AML-193 (cell line): Measurements from ENCODE around the gene KCNK1.

Experiments used
- DNase-seq, 2 experiments: peaks; one replicate each; lab custom pipeline; 2025; lab: John Stamatoyannopoulos, UW

The KCNK1 gene

DNA sequence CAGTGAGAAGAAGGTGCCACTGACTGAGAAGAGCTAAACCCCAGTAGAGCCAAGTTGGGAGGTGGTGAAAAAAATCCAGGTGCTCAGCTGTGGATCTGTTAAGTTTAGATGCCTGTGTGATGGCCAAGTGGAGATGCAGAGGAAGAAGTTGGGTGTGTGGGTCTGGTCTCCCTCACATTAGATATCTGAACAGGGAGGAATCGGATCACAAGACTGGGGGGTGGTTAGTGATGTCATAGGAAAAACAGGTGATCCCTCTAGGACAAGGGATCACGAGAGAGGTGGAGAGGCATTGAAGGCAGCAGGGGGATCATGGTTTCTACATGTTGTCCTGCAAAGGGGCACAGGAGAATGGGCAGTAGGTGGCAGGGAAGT, 22.6 kb downstream of the KCNK1 start:
- DNase-seq, result no peak

DNA sequence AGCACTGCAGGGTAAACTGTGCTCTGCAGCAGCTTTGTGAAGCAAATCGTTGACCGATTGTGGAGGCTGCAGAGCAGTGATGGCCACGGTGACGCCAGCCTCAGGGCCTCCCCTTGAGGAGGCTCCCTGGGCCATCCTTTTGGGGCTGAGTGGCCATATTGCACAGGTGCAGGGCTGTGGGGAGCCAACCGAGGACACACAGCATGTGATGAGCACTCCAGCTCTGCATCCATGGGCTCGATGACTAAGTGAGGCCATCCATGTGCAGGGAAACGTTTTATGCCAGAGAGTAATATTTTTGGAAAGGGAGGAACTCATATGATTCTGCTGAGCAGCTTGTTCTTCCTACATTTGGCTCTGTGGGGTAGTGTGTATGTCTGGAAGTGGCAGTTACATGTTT, 24.6 kb downstream of the KCNK1 start:
- no peak for DNase-seq

DNA sequence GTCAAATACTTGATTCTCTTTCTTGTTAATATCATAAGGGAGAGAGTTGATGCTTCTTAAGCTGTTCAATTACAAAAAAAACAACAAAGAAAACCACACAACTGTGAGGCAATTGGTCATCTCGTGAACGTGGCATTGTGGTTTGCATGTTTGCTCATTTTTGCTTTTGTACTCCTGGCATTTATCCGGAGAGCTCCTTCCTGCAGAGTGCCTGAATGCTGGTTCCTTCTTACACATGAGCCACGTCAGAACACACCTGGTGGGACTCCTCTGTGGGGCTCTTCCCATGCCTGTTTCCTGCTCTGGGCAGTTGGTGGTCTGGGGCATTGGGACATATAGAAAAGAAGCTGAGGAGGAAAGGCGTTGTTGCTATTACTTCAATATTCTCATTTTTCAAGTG, 25.7 kb downstream of the KCNK1 start:
- DNase-seq, result no peak

DNA sequence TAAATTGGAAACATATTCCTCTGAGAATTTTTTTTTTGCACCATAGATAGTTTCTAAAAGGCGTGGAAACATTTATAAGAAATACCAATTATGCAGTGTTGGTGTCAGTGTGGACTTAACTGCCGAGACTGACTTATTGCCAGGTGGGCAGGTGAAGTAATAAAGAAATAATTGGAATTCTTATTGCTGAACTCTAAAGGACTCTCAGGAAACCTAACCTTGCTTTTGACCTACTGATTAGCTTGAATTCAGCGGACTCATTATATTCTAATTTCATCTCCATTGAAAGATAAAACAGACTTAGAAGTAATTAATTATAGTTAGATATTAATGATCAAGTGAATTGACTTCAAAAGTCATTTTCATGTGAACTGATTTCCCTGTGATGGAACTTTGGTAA, 26.3 kb downstream of the KCNK1 start:
- no peak for DNase-seq

DNA sequence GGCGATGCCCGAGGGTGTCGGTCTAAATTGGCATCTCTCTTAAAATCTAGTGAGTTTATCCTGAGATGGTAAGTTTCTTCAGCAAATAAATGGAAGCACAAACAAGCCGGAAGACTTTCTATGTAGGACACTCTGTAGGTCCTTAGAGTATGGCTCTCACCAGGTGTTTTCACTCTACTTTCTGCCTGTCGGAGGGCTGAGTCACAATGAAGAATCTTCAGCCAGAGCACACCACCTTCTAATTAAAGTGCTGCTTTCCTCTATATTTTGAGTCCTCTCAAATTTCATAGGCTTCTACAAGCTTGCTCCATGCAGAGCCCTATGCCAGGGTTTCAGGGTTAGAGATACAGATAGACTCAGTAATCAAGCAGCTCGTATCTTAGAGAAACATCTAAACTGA, 27.1 kb downstream of the KCNK1 start:
- no peak for DNase-seq

DNA sequence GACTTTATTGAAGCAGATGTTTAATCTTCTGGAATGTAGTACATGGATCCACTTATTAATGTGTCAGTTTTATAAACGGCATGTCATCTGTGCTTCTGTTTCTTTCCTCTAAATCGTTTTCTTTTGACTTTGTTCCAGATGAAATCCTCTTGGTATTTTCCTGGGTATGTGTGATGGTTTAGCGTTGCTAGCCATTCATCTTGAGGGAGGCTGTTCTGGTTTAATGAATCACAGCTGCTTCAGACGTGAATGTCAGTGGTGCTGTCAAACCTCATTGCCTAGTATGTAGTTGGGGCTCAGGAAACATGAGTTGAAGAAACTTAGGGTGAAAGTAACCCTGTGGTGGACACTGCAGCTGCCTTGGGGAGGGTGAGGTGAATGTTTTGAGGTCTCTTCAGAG, 33.2 kb downstream of the KCNK1 start:
- DNase-seq, result no peak

DNA sequence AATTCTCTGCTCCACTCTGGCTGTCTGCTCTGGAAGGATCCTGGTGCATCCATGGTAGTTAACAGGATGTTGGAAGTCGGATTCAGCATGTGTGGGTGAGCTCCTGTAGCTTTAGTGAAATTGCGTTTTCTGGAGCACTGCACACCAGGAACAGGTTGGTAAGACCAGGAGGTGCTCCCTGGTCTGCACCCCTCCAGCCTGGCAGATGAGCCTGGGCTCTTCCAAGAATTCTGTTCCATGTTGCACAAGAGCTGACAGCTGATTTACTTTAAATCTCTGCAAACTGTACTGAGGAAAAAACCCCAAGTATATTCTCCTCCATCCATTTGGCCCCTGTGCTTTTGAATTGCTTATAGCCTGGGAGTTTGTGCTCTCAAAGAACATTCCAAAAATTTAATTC, 33.7 kb downstream of the KCNK1 start:
- no peak for DNase-seq

DNA sequence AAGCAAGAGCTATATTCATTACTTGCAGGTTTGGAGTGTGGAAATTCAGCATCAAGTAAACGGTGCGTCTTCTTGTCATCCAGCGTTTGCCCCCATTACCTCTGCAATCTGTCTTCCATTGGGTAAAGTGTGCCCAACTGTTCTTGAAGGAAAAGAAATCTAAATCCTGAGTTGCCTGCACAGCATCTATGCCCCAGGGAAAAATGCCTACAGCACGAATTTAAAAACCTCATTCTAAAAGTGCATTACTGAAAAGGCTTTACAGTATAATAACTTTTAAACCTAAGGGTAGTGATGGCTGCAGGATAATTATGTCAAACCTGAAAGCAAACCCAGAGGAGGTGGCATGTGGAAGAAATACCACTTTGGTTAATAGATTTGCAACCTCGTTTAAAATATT, 37.2 kb downstream of the KCNK1 start:
- no peak for DNase-seq

DNA sequence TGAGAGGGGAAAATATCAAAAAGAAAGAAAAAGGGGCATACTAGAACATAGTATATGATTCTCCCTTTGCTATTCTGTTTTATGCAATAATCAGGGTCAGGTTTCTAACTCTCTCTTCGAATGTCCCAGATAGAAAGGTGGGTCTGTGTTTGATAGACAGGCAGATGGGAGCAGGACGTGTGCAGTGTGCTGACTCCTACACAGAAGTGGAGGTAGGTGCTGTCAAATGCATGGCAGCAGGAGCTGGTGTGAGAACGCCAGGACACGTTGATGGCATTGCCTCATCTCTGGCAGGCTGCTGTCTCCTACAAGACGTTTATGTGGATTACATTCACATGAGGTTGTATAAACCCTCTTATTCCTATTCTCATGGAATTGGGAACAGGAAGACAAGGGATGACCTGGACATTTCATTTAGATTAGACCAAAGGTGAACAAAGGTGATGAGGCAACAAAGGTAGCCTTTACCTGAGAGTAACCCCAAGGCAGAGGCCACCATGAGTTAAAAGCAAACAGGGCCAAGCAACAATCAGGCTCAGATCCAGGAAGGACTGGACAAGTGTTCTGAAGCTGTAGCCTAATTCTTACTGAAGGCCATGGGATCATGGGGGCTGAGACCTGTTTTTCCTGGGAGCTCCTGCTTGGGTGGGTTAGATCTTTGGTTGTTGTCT, 37.8 kb downstream of the KCNK1 start:
- no peak for DNase-seq

DNA sequence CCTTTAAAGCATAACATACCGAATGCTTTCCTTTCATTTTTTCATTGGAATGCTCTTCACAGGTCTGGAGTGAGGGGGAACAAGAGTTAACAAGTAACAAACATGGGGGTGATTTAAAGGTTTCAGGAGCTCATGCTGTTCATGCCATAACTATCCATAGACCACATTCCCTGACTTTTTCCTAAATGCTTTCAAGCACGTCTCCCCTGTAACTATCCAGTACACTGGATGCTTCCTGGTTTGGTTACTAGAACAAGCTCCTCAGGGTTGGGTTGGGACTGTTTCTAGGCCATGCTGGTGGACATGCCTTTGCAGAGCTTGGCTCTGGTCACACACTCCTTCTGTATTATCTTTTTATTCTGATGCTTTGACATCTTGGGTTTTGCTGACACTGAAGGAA, 38.6 kb downstream of the KCNK1 start:
- DNase-seq, result no peak

DNA sequence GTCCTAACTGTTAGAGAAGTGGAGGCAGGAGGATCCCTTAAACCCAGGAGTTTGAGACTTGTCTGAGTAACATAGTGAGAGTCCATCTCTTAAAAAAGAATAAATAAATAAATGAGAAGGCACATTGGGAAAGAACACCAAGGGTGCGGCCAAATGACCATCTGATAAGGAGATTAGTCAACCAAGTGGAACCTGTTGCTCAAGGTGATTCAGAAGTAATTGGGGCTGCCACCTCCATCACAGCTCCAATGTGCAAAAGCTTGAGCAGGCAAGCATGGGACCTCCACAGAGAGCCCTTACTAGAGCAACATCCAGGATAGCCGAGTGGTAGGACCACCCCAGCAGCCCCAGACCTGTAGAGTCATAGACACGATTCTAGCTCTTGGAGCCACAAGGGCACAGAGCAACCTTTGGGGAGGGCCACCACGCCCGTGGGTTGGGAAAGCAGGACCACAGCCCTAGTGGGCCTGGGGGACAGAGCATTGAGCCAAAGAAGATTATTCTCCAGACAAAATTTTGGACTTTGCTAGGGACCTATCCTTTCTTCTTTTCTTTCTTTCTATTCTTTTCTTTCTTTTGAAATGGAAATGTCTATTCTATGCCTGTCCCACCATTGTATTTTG, 40.9 kb downstream of the KCNK1 start:
- no peak for DNase-seq

DNA sequence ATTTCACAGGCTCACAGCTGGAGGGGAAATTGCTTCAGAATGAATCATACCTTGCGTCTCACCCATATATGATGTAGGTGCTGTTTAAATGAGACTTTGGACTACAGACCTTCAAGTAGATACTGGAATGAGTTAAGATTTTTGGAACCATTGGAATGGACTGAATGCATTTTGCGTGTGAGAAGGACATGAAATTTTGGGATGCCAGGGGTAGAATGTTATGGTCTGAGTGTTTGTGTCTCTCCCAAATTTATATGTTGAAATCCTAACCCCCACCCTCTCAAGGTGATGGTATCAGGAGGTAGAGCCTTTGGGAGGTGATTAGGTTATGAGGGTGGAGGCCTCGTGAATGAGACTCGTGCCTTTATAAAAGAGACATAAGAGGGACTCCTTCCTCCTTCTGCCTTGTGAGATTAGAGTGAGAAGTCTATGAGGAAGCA, 41.4 kb downstream of the KCNK1 start:
- DNase-seq, result no peak

DNA sequence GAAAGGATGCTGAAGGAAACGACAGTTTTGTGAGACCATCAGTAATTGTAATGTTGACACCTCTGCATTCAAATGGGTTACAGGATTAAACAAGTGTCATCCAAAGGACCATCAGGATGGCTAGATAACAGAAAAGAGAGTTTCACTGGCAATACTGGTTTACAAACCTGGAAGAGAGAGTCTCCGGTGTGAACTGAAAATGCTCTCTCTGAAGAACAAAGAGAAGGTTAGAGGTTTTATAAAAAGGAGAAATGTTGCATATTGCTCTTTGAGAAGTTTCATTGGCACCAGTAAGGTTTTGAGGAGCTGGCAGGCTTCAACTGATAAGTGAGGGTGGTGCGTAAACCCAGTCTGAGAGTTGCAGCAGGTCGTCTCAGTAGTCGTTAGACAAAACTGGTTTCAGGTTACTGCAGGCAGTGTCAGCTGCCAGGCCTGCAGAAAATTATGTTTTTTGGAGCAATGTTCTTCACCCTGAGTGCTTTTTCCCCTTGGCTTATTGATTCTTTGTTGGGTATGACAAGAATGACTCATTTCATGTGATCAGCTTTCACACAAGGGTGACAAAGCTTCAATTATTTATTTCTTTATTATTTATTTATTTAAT, 42.2 kb downstream of the KCNK1 start:
- no peak for DNase-seq

DNA sequence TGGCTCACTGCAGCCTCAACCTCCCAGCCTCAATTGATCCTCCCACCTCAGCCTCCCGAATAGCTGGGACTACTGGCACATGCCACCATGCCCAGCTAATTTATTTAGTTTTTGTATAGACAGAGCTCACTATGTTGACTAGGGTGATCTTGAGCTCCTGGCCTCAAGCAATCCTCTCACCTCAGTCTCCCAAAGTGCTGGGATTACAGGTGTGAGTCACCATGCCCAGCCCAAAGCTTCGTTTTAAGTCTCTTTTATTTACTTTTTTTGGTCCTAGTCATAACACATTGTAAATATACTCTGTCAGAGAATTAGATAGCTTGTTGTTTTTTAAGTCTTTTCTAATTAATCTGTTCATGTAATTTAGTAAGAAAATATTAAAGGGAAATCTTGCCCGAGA, 42.8 kb downstream of the KCNK1 start:
- no peak for DNase-seq

DNA sequence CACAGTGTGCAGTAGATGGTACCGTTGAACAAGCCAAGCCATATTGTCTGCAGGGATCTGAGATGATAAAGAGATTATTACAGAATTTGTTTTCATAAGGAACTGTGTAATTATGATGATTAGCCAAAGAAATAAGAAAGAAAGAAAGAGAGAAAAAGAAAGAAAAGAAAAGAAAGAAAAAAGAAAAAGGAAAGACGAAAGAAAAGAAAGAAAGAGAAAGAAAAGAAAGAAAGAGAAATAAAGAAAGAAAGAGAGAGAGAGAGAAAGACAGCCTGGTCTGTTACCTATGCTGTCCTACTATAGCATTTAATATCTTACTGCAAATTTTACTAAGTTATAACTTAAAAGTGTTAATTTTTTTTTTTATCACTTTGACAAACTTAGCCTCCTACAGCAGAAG, 43.6 kb downstream of the KCNK1 start:
- no peak for DNase-seq

DNA sequence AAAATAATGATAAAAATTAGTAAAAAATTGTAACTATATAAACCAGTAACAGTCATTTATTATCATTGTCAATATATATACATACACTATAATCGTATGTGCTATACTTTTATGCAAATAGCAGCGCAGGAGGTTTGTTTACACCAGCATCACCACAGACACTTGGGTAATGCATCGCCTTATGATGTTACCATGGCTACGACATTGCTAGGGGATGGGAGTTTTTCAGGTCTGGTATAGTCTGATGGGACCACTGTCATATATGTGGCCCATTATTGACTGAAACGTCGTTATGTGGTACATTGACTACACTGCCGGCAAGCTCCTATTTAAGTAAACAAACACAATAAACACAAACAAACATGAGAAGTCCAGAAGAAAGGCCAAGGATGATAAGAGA, 45.6 kb downstream of the KCNK1 start:
- no peak for DNase-seq

DNA sequence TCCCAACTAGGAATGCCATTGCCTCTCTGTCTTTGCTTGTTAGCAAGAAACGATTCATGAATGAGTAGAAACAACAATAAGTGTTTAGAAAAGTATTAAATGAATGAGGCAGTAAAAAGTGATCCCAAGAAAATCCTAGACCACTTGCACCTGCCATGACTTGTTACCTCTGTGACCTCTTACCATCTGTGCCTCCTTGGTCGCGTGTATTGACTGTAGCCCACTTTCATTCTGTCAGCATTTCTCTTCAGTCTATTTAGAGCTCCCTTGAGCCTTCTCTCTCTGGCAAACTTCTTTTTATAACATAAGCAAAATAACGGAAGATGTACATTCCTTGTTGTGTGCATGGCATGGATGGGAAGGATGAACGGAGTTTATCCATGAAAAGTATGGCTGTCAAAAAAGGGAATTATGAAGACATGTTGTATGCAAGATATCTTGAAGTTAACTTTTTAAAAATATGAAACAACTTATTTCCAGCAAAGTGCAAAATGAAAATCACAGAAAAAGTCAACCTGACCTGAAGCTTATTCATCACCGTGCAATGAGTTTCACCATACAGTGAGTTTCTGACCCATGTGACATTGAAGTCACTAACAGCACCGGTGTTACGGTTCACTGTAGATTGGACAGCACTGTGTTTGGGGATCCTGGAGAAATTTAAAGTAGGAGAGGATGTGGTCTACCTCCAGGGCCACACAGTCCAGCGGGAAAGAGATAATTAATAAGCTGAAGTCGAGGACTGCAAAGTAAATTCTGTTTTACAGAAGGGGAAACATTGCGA, 47.7 kb downstream of the KCNK1 start:
- DNase-seq, result no peak

DNA sequence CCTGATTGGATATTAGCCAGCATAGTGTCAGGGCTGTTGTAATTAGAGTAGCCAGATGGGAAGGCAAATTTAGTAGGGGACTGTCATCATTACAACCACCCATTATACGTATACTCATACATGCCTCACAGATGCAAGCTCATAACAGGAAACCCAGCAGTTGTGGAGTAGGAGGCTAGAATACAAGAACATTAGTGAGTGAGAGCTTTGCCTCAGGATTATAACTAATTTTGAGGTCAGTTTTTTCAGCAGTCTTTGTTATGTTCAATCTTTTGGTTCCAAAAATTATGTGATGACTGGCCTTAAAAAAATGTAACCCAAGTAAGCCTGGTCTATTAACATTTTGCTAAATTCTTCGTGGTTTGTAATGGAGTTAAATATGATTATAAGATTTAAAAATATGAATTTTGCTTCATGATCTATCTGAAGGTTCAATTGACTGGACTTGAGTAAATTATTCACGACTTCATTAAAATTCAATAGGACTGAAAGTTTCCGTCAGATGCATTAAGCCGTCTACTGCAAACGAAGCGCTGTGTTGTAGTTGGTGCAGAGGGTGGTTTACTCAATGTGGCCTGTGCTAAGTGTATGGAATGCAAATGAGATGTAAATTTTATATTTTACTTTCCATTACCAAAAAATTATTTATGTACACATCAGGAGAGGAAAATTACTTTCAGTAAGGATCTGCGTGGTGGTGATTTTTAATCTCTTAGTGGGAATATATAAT, 48.8 kb downstream of the KCNK1 start:
- DNase-seq, result no peak

DNA sequence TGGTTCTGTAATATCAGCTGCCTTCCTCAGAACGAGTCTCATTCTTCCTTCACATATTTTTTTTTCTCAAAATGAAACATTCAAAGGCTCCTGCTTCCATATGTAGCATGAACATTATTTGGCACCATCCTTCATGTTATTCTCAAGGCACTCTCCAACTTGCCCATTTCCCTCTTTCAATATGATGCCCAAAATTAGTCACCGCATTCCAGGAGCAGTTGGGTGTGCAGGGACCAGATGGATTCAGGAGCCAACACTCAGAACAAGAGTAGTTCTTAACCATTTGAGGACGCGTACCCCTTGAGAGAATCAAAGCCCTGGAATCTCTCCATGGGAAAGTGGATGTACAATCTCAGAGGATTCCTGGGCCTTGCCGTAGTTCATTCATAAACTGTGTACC, 50.3 kb downstream of the KCNK1 start:
- DNase-seq, result no peak

DNA sequence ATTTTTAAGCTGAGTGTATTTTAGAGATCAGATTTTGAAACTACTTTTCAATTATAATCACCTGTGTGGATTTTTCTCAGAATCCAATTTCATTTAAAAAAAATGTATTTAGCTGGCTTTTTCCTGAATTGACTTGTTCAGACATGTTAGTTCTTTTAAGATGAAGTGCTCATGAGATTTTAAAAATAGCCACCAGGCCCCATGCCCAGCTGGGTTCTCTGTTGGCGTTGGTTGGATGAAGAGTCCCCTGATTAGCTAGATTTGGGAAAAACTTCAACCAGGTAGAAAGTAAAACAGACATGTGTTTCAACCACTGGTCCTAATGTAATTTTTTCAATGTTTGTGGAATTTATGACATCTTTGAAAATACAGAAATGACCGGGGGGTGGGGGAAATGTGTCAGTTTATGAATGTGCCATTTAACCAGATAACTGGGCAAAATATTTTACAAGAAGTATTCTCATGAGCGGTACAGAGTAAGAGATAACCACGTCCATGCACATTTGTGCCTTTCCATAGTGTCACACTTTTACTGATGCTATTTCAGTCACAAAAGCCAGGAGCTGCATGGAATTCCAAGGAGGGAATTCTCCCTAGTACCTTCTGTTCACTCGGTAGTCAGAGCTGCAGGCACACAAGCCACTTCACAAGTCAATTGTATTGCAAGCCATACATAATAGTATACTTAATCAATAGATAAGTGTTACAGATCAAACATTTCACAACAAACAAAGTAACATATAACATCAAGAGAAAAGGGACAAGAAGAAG, 51.1 kb downstream of the KCNK1 start:
- no peak for DNase-seq

DNA sequence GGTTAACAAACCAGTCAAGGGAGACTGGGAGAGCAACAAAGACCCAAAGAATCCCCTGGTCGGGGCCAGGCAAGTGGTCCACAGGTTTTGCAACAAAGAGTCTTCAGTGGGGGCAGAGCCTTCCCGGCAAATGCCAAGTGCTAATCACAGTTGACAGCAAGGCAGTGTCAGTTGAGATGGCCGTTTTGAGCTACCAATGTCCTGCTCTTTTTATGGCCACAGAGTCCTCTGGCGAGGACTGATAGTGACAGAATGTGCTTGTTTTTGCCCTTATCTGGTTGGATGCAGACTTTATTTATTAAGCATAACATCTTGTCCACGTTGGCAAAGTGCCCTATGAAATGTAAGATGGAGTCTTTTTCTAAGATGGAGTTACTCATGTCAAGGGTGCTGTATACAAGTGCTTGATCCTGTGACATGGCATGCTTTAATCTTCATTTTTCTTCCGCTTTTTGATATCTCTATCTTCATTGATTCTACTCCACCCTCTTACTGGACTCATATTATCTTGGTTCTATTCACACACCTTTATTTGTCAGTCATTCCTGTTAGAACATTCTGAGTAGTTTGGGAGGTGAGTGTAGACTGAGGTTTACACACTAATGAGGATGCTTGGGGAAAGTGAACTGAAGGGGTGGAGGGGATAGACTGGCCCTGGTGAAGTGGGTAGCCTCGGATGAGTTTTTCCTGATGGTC, 51.8 kb downstream of the KCNK1 start:
- DNase-seq, result no peak
